M059J (cell line): Measurements from ENCODE around the gene FCER2. TPM values are rescaled to one million over a fixed set of nuclear protein-coding genes. Genes with fewer than 3 reads are reported as not detected.

Experiments
- DNase-seq: peaks from one replicate; pipeline ENCODE4 v3.0.0-alpha.2; 2012; ENCODE audit warnings: low read depth
- total RNA-seq: library from RNA; depleted of rRNA; stranded (reverse); fragments of >200 nt; shearing (Covaris generic); gene quantifications from 2 replicates; pipeline ENCODE4 v1.2.3, GENCODE V29; 2014

The FCER2 gene
- total RNA-seq, 1 experiment from 2014 or later: not detected

GRCh38 chr19:7733376-7733775 lies 31.4 kb upstream of the FCER2 start:
- no peak for DNase-seq

- DNase-seq: no peak
Observed at GRCh38 chr19:7732045-7732444, 30.1 kb upstream of the FCER2 start, which contains the start of gene CLEC4G. CLEC4G (minus strand) TSS chr19:7732110; CDS start chr19:7732102, 8 bp downstream.

- no peak for DNase-seq
Observed at GRCh38 chr19:7731615-7732014, 29.7 kb upstream of the FCER2 start.

DNA sequence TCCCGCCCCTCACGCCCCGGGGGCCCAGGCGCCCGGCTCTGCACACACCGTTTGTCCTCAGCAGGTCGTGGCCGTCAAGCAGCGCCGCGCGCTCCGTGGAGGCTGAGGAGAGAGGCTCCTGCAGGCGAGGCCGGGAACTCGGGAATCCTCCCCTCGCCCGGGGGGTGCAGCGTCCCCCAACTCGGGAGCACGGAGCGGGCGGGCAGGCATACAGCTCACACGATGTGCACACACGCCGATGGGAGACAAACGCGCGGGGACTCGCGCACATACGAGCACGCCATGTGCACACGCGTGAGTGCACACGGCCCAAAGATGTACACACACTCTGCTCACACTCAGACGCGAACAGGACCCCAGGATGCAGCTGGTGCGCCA lies 29.3 kb upstream of the FCER2 start:
- DNase-seq: no peak

- DNase-seq: no peak
Observed at GRCh38 chr19:7730286-7731217, 28.6 kb upstream of the FCER2 start.

GRCh38 chr19:7729831-7730285 lies 27.9 kb upstream of the FCER2 start:
- no peak for DNase-seq

DNA sequence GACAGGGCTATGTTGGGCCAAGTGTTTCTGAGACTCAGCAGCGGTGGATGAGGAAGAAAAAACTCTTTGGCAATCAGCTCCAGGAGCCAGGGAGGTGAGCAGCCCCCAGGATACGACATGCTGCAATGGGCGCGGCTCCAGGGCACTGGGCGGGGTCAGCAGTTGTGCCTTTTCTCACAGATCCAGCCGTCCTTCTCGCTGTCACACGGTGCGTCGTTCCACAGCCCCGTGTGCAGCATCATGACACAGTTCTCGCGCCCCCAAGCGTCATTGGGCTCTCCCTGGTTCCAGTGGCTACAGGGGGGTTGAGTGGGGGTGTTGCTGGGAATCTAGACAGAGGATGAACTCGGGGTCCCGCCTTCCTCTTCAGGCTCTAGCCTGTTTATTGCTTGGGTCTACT lies 27.3 kb upstream of the FCER2 start:
- no peak for DNase-seq

DNA sequence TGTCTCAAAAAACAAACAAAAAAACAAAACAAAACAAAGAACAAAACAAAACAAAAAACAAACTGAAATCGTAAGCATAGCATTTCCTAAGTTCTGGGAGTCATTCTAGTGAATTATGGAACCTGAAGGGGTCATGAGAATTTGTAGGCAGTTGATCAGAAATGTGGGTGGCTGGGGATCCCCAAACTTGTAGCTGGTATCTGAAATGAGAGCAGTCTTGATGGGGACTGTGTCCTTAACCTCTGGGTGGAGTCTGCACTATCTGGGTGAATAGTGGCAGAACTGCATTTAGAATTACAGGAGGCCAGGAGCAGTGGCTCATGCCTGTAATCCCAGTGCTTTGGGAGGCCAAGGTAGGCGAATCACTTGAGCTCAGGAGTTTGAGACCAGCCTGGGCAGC lies 23.9 kb upstream of the FCER2 start:
- DNase-seq: no peak

GRCh38 chr19:7722231-7722651 lies 20.3 kb upstream of the FCER2 start:
- DNase-seq: no peak

GRCh38 chr19:7720351-7720750 lies 18.4 kb upstream of the FCER2 start:
- DNase-seq: peak; percentile 20

GRCh38 chr19:7718668-7719067 lies 16.7 kb upstream of the FCER2 start:
- no peak for DNase-seq

DNA sequence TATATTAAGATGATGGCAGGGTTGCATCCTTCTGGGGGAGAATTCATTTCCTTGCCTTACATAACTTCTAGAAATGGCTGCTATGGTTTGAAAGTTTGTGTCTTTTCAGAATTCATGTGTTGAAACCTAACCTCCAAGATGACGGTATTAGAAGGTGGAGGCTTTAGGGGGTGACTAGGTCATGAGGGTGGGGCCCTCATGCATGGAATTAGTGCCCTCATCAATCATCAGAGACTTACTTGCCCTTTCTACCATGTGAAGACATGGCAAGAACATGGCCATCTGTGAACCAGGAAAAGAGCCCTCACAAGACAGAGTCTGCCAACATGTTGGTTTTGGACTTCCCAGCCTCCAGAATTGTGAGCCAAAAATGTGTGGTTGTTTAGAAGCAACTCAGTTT lies 14.8 kb upstream of the FCER2 start:
- DNase-seq: no peak

- no peak for DNase-seq
Observed at GRCh38 chr19:7715671-7716070, 13.7 kb upstream of the FCER2 start.

- no peak for DNase-seq
Observed at GRCh38 chr19:7710616-7711015, 8.7 kb upstream of the FCER2 start.

DNA sequence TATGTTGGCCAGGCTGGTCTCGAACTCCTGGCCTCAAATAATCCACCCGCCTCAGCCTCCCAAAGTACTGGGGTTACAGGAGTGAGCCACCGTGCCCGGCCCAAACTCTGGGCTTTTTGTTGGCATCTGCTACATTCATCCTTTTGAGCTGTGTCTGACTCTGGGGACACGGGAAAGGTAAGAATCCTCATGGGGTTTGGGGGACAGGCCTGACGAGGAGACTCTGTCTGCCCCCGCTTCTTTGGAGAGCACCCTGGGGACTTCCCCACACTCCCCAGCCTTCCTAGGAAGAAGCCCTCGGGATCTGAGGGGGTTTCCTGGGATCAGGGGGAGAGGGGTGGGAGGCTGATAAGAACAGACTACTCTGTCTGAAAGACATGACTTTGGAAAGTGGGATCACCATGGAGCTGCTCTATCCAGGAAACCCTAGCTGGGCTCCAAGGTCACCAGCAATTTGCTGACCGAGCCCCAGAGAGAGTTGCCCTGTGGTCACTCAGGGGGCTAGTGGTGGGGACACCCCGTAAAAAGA lies 8.1 kb upstream of the FCER2 start:
- no peak for DNase-seq

GRCh38 chr19:7706955-7707456 lies 5.1 kb upstream of the FCER2 start:
- no peak for DNase-seq

GRCh38 chr19:7706188-7706954 lies 4.4 kb upstream of the FCER2 start:
- no peak for DNase-seq

DNA sequence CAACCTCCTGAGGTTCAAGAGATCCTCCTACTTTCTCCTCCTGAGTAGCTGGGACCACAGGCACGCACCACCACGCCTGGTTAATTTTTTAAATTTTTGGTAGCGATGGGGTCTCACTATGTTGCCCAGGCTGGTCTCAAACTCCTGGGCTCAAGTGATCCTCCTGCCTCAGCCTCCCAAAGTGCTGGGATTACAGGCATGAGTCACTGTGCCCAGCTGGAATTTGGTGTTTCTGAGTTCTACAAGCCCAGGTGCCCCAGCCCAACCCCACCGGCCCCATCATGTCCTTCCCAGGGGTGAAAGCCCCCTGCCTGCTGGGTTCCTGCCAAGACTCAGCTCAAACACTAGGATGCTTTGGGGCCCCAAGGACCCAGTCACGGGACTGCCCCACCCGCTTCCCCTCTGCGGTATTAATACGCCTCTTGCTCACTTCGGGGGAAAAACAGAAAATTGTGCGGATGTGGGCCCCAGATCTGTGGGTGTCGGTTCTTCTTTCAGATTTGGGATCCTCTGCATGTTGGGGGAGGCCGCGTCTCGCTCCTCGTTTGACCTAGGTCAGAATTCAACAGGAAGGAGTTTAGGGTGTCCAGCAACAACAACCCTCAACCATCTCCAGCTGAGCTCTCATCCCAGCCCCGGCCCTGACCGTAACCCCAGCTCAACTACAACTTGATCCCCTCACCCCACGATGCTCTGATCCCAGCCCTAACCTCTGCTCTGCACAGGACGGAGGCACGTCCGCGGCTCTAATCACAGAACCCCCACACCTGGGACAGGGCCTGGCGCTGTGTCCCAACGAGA lies 3.7 kb upstream of the FCER2 start:
- no peak for DNase-seq

DNA sequence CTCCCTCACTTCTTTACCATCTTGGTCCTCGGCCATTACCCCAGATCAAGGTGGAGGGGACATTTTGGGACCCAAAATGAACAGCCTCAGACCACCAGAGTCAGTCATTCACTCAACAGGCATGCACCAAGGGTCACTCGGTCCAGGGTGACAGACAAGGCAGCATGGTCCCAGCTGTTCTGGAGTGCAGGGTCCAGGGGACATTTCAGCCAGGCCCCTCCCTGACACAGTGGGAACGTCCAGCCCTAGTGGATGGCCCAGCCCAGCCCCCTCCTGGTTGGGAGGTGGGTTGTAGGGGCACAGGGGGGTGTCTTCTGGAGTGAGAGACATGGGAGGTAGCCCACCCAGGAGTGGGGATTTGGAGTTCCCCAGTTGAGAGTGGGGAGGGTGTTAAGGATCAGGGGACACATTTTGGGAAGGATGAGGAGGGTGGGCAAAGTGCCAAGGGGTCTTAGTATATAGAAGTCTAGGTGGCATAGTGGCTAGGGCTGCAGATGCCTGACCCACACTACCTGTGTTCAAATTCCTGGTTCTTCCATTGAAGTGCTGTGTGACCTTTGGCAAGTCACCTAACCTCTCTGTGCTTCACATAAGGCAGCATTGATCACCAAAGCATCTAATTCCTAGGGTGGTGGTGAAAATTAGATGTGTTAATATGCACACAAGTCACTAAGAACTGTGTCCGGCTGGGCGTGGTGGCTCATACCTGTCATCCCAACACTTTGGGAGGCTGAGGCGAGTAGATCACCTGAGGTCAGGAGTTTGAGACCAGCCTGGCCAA lies 2.5 kb upstream of the FCER2 start:
- no peak for DNase-seq

GRCh38 chr19:7703332-7703731 lies 1.4 kb upstream of the FCER2 start:
- DNase-seq: no peak
